ENCODE results near the gene RPS6KA2. TPM values are rescaled to one million over a fixed set of nuclear protein-coding genes. Genes with fewer than 3 reads are reported as not detected.
A peak's percentile ranks its signal among the peaks of the same experiment; 100 is the strongest.

RPS6KA2 gene
- total RNA-seq, 1 donor from 2014 or later = 33.7 TPM

GRCh38 chr6:166498228-166498627, 128.8 kb downstream of the RPS6KA2 start:
- H3K4me3 Mint-ChIP-seq = no peak overlapping the region
- H3K27ac Mint-ChIP-seq (ENCODE audit: unreplicated experiment) = no peak overlapping the region
- H3K9me3 Mint-ChIP-seq = no peaks in the 10 kb centered on the region
- H3K36me3 Mint-ChIP-seq (ENCODE audit: low read depth) = peaks cover 16% of the 10 kb centered on the region
- H3K4me1 Mint-ChIP-seq = peaks cover 24% of the 10 kb centered on the region
- H3K27me3 Mint-ChIP-seq (ENCODE audit: low read depth) = peaks cover 2% of the 10 kb centered on the region
- DNase-seq (ENCODE audit: low read depth, low spot score) = no peak
- TF ChIP-seq, protein P1, sequence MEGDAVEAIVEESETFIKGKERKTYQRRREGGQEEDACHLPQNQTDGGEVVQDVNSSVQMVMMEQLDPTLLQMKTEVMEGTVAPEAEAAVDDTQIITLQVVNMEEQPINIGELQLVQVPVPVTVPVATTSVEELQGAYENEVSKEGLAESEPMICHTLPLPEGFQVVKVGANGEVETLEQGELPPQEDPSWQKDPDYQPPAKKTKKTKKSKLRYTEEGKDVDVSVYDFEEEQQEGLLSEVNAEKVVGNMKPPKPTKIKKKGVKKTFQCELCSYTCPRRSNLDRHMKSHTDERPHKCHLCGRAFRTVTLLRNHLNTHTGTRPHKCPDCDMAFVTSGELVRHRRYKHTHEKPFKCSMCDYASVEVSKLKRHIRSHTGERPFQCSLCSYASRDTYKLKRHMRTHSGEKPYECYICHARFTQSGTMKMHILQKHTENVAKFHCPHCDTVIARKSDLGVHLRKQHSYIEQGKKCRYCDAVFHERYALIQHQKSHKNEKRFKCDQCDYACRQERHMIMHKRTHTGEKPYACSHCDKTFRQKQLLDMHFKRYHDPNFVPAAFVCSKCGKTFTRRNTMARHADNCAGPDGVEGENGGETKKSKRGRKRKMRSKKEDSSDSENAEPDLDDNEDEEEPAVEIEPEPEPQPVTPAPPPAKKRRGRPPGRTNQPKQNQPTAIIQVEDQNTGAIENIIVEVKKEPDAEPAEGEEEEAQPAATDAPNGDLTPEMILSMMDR (conservative IDR thresholded peaks at IDR 0.05) = no peak

GRCh38 chr6:166497087-166497899, 129.8 kb downstream of the RPS6KA2 start:
- Mint-ChIP-seq H3K36me3 (ENCODE audit: low read depth) (peaks cover 17% of the 10 kb centered on the region), H3K4me3 (no peak overlapping the region), H3K9me3 (no peaks in the 10 kb centered on the region), H3K27ac (ENCODE audit: unreplicated experiment) (no peak overlapping the region), H3K27me3 (ENCODE audit: low read depth) (peaks cover 2% of the 10 kb centered on the region), H3K4me1 (peaks cover 29% of the 10 kb centered on the region)
- TF ChIP-seq, protein P1 (conservative IDR thresholded peaks at IDR 0.05) = no peak
- no peak for DNase-seq (ENCODE audit: low read depth, low spot score)

- Mint-ChIP-seq H3K27me3 (ENCODE audit: low read depth) (peaks cover 2% of the 10 kb centered on the region), H3K4me3 (no peak overlapping the region), H3K27ac (ENCODE audit: unreplicated experiment) (no peak overlapping the region), H3K4me1 (peaks cover 38% of the 10 kb centered on the region), H3K36me3 (ENCODE audit: low read depth) (peaks cover 17% of the 10 kb centered on the region), H3K9me3 (no peaks in the 10 kb centered on the region)
- TF ChIP-seq, protein P1 (conservative IDR thresholded peaks at IDR 0.05) = no peak
- no peak for DNase-seq (ENCODE audit: low read depth, low spot score)
Measured at GRCh38 chr6:166496460-166496859, 130.6 kb downstream of the RPS6KA2 start.

GRCh38 chr6:166495487-166496314, 131.3 kb downstream of the RPS6KA2 start:
- H3K4me1 Mint-ChIP-seq = peaks cover 45% of the 10 kb centered on the region
- no peak for DNase-seq (ENCODE audit: low read depth, low spot score)
- H3K9me3 Mint-ChIP-seq = no peaks in the 10 kb centered on the region
- H3K4me3 Mint-ChIP-seq = peak overlapping the region; percentile 70
- peaks cover 5% of the 10 kb centered on the region for H3K27me3 Mint-ChIP-seq (ENCODE audit: low read depth)
- H3K36me3 Mint-ChIP-seq (ENCODE audit: low read depth) = peaks cover 18% of the 10 kb centered on the region
- TF ChIP-seq, protein P1 (conservative IDR thresholded peaks at IDR 0.05) = no peak
- H3K27ac Mint-ChIP-seq (ENCODE audit: unreplicated experiment) = peak overlapping the region; percentile 91

DNA sequence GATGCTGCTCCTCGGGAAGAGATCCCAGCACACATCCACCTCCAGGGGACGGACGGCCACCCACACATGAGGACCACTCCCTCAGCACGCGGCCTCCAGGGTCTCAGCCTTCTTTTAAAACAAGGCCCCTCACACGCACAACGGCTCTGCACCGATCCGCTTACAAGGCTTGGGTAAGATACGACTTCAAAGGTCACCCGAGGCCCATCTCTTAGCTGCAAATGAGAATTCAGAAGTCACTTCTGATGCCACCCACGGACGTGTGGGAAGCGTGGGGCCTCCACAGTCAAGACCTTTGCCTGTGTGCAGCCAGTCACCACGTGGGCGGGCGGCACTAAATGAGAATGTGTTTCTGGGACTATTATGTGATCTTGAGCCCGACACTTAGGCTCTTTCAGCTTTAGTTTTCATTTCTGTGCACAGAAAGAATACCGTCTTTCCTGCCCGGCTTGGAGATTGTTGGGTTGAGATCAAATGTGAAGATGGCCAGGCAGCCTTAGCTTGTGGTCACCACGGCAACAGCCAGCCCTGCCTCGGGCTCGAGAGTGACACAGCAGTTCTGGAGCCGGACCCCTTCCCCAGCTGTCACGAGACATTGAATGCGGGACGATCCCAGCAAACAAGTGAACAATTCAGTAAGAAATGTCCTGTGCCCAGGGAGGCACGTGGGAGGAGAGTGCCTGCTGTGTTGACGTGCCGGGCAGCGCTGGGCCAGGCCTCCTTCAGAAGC, 132.1 kb downstream of the RPS6KA2 start:
- Mint-ChIP-seq H3K4me3 (peak overlapping the region; percentile 70), H3K27me3 (ENCODE audit: low read depth) (peaks cover 5% of the 10 kb centered on the region), H3K36me3 (ENCODE audit: low read depth) (peaks cover 15% of the 10 kb centered on the region), H3K4me1 (peaks cover 51% of the 10 kb centered on the region), H3K27ac (ENCODE audit: unreplicated experiment) (peak overlapping the region; percentile 91), H3K9me3 (no peaks in the 10 kb centered on the region)
- TF ChIP-seq, protein P1 (conservative IDR thresholded peaks at IDR 0.05) = no peak
- peak; percentile 53 for DNase-seq (ENCODE audit: low read depth, low spot score)

All from neural crest cell (in vitro differentiated cells).